CD4-positive, alpha-beta T cell treated with Interleukin-15 for 1 hour (primary cell): Measurements from ENCODE around the gene DRC1.
A peak's percentile ranks its signal among the peaks of the same experiment; 100 is the strongest.

Experiments used
- DNase-seq: peaks from one replicate; pipeline ENCODE4 v3.0.0-alpha.2; 2020

Gene DRC1

GRCh38 chr2:26449278-26450030 is 47.7 kb downstream of the DRC1 start:
- no peak for DNase-seq

- no peak for DNase-seq
Measured at GRCh38 chr2:26450031-26450635, 48.4 kb downstream of the DRC1 start.

GRCh38 chr2:26451700-26452099 is 50.0 kb downstream of the DRC1 start:
- DNase-seq: no peak

- no peak for DNase-seq
Measured at GRCh38 chr2:26453421-26454329, 52.0 kb downstream of the DRC1 start.

- no peak for DNase-seq
Measured at GRCh38 chr2:26454561-26455001, 52.9 kb downstream of the DRC1 start.

GRCh38 chr2:26455037-26455669 is 53.4 kb downstream of the DRC1 start:
- DNase-seq: no peak

- peak; percentile 23 for DNase-seq
Measured at GRCh38 chr2:26455670-26456439, 54.1 kb downstream of the DRC1 start.

GRCh38 chr2:26456440-26457250 is 54.9 kb downstream of the DRC1 start:
- peak; percentile 25 for DNase-seq

GRCh38 chr2:26457251-26457666 is 55.5 kb downstream of the DRC1 start:
- no peak for DNase-seq

GRCh38 chr2:26457695-26458364 is 56.1 kb downstream of the DRC1 start:
- DNase-seq: no peak

GRCh38 chr2:26458365-26459042 is 56.8 kb downstream of the DRC1 start:
- no peak for DNase-seq

GRCh38 chr2:26459991-26460612 is 58.4 kb downstream of the DRC1 start:
- no peak for DNase-seq

GRCh38 chr2:26460613-26461031 is 58.9 kb downstream of the DRC1 start:
- no peak for DNase-seq

- no peak for DNase-seq
Measured at GRCh38 chr2:26461601-26462023, 59.9 kb downstream of the DRC1 start.

- DNase-seq: no peak
Measured at GRCh38 chr2:26462100-26462499, 60.4 kb downstream of the DRC1 start.

- DNase-seq: no peak
Measured at GRCh38 chr2:26462511-26463243, 61.0 kb downstream of the DRC1 start.

GRCh38 chr2:26463244-26464192 is 61.8 kb downstream of the DRC1 start:
- DNase-seq: no peak
